GM19372 (cell line): ENCODE data around the gene HSDL1.

ENCODE experiments used
- ATAC-seq: cut with Tn5 transposase; IDR thresholded peaks from one replicate; pipeline ENCODE4 v1.9.1; 2021; ENCODE audit warnings: mild to moderate bottlenecking, low read depth, moderate library complexity; ENCODE audit not compliant: unreplicated experiment

HSDL1 gene

GRCh38 chr16:84110527-84110926 lies 34.5 kb downstream of the HSDL1 start:
- ATAC-seq = no peak

GRCh38 chr16:84109598-84110335 lies 35.2 kb downstream of the HSDL1 start:
- no peak for ATAC-seq

GRCh38 chr16:84107921-84108320 lies 37.1 kb downstream of the HSDL1 start:
- no peak for ATAC-seq

GRCh38 chr16:84105948-84106740 lies 38.8 kb downstream of the HSDL1 start:
- no peak for ATAC-seq

GRCh38 chr16:84105301-84105815 lies 39.6 kb downstream of the HSDL1 start:
- no peak for ATAC-seq

GRCh38 chr16:84104231-84104630 lies 40.7 kb downstream of the HSDL1 start:
- no peak for ATAC-seq

- no peak for ATAC-seq
Measured at GRCh38 chr16:84103678-84104077, 41.3 kb downstream of the HSDL1 start.

GRCh38 chr16:84098939-84099338 lies 46.0 kb downstream of the HSDL1 start:
- ATAC-seq = no peak

GRCh38 chr16:84096447-84097005 lies 48.5 kb downstream of the HSDL1 start:
- ATAC-seq = no peak

- ATAC-seq = no peak
Measured at GRCh38 chr16:84095466-84095865, 49.5 kb downstream of the HSDL1 start.

GRCh38 chr16:84093879-84094270 lies 51.1 kb downstream of the HSDL1 start:
- ATAC-seq = no peak

GRCh38 chr16:84093120-84093878 lies 51.7 kb downstream of the HSDL1 start:
- ATAC-seq = no peak

- no peak for ATAC-seq
Measured at GRCh38 chr16:84091460-84091859, 53.5 kb downstream of the HSDL1 start.

GRCh38 chr16:84090211-84090610 lies 54.8 kb downstream of the HSDL1 start:
- ATAC-seq = no peak

GRCh38 chr16:84088695-84089395 lies 56.1 kb downstream of the HSDL1 start:
- ATAC-seq = peak; percentile 76

- no peak for ATAC-seq
Measured at GRCh38 chr16:84087466-84088151, 57.4 kb downstream of the HSDL1 start.

GRCh38 chr16:84087001-84087400 lies 58.0 kb downstream of the HSDL1 start:
- no peak for ATAC-seq

- ATAC-seq = no peak
Measured at GRCh38 chr16:84086341-84086740, 58.6 kb downstream of the HSDL1 start.

GRCh38 chr16:84085773-84086172 lies 59.2 kb downstream of the HSDL1 start:
- no peak for ATAC-seq
